CD4-positive, alpha-beta T cell treated with Interferon alpha-2 for 1 hour (primary cell): ENCODE results near the gene DGKB.

Source experiments
- DNase-seq, 2 donors: peaks; one replicate each; pipeline ENCODE4 v3.0.0-alpha.2; 2020 to 2022

DGKB gene

GRCh38 chr7:14858866-14859265, 43.7 kb downstream of the DGKB start:
- DNase-seq: no peak

- DNase-seq: no peak
Measured at GRCh38 chr7:14858410-14858809, 44.1 kb downstream of the DGKB start.

- no peak for DNase-seq
Measured at GRCh38 chr7:14855033-14855794, 47.3 kb downstream of the DGKB start.

- no peak for DNase-seq
Measured at GRCh38 chr7:14854471-14854870, 48.1 kb downstream of the DGKB start.

GRCh38 chr7:14851610-14852009, 50.9 kb downstream of the DGKB start:
- DNase-seq: no peak

GRCh38 chr7:14850039-14850438, 52.5 kb downstream of the DGKB start:
- no peak for DNase-seq

GRCh38 chr7:14846405-14846804, 56.1 kb downstream of the DGKB start:
- no peak for DNase-seq

GRCh38 chr7:14843755-14844154, 58.8 kb downstream of the DGKB start:
- no peak for DNase-seq

- DNase-seq: no peak
Measured at GRCh38 chr7:14842523-14842922, 60.0 kb downstream of the DGKB start.

GRCh38 chr7:14841869-14842268, 60.7 kb downstream of the DGKB start:
- no peak for DNase-seq

GRCh38 chr7:14841086-14841485, 61.5 kb downstream of the DGKB start:
- no peak for DNase-seq

- no peak for DNase-seq
Measured at GRCh38 chr7:14839307-14839706, 63.2 kb downstream of the DGKB start.

- no peak for DNase-seq
Measured at GRCh38 chr7:14837216-14837615, 65.3 kb downstream of the DGKB start.

- no peak for DNase-seq
Measured at GRCh38 chr7:14836571-14837189, 65.9 kb downstream of the DGKB start.

GRCh38 chr7:14836006-14836405, 66.5 kb downstream of the DGKB start:
- DNase-seq: no peak

GRCh38 chr7:14835384-14835783, 67.2 kb downstream of the DGKB start:
- DNase-seq: no peak

GRCh38 chr7:14834883-14835282, 67.7 kb downstream of the DGKB start:
- DNase-seq: no peak

- no peak for DNase-seq
Measured at GRCh38 chr7:14834456-14834855, 68.1 kb downstream of the DGKB start.

GRCh38 chr7:14833707-14834106, 68.8 kb downstream of the DGKB start:
- DNase-seq: no peak

- no peak for DNase-seq
Measured at GRCh38 chr7:14828053-14828452, 74.5 kb downstream of the DGKB start.

GRCh38 chr7:14826426-14826825, 76.1 kb downstream of the DGKB start:
- no peak for DNase-seq

GRCh38 chr7:14825912-14826311, 76.6 kb downstream of the DGKB start:
- DNase-seq: no peak

- DNase-seq: no peak
Measured at GRCh38 chr7:14822481-14822854, 80.1 kb downstream of the DGKB start.

GRCh38 chr7:14821757-14822480, 80.6 kb downstream of the DGKB start:
- DNase-seq: no peak
